Measurements from ENCODE around the gene NEK5. TPM values are rescaled to one million over a fixed set of nuclear protein-coding genes. Genes with fewer than 3 reads are reported as not detected.

NEK5 gene
- total RNA-seq, 1 donor from 2014 or later: 4.3 TPM

- Mint-ChIP-seq H3K4me1 (peaks cover 68% of the 10 kb centered on the region), H3K27me3 (ENCODE audit: low read depth) (no peaks in the 10 kb centered on the region), H3K9me3 (no peaks in the 10 kb centered on the region), H3K4me3 (no peak overlapping the region), H3K27ac (no peak overlapping the region), H3K36me3 (no peaks in the 10 kb centered on the region)
- no peak for DNase-seq (ENCODE audit: low spot score in 2 of 2, unreplicated experiment in 2 of 2)
- no peak for TF ChIP-seq CTCF (IDR thresholded peaks at IDR 0.05; ENCODE audit: unreplicated experiment)
Measured at GRCh38 chr13:51995677-51996551, 133.0 kb downstream of the NEK5 start.

GRCh38 chr13:51993713-51994112, 135.2 kb downstream of the NEK5 start:
- DNase-seq (ENCODE audit: low spot score in 2 of 2, unreplicated experiment in 2 of 2): no peak
- H3K4me1 Mint-ChIP-seq: peaks cover 49% of the 10 kb centered on the region
- peak overlapping the region; percentile 26 for H3K27ac Mint-ChIP-seq
- no peak for TF ChIP-seq CTCF (IDR thresholded peaks at IDR 0.05; ENCODE audit: unreplicated experiment)
- H3K9me3 Mint-ChIP-seq: no peaks in the 10 kb centered on the region
- peaks cover 4% of the 10 kb centered on the region for H3K36me3 Mint-ChIP-seq
- H3K4me3 Mint-ChIP-seq: no peak overlapping the region
- no peaks in the 10 kb centered on the region for H3K27me3 Mint-ChIP-seq (ENCODE audit: low read depth)

- H3K27ac Mint-ChIP-seq: no peak overlapping the region
- peaks cover 37% of the 10 kb centered on the region for H3K9me3 Mint-ChIP-seq
- TF ChIP-seq CTCF (IDR thresholded peaks at IDR 0.05; ENCODE audit: unreplicated experiment): no peak
- no peak overlapping the region for H3K4me3 Mint-ChIP-seq
- DNase-seq (ENCODE audit: low spot score in 2 of 2, unreplicated experiment in 2 of 2): no peak
- H3K36me3 Mint-ChIP-seq: peaks cover 41% of the 10 kb centered on the region
- H3K4me1 Mint-ChIP-seq: peaks cover 9% of the 10 kb centered on the region
- no peaks in the 10 kb centered on the region for H3K27me3 Mint-ChIP-seq (ENCODE audit: low read depth)
Measured at GRCh38 chr13:51988988-51989618, 139.8 kb downstream of the NEK5 start.

Other genes with a start within 250 kb of the NEK5 start
- gene ATP7B, start 117.6 kb downstream of the NEK5 start, total RNA-seq: 133 to 142 TPM (median 137 TPM) in 3 replicates
- 65.7 to 68.7 TPM (median 66.2 TPM) in 3 replicates for gene ALG11, start 116.7 kb downstream of the NEK5 start, total RNA-seq
- gene UTP14C, start 104.4 kb downstream of the NEK5 start, total RNA-seq: 24.8 to 27.1 TPM (median 25.3 TPM) in 3 replicates
- 22.9 to 27.2 TPM (median 24.1 TPM) in 3 replicates for gene NEK3, start 30.5 kb upstream of the NEK5 start, total RNA-seq